ENCODE measurements around the gene BTBD6.

DNA sequence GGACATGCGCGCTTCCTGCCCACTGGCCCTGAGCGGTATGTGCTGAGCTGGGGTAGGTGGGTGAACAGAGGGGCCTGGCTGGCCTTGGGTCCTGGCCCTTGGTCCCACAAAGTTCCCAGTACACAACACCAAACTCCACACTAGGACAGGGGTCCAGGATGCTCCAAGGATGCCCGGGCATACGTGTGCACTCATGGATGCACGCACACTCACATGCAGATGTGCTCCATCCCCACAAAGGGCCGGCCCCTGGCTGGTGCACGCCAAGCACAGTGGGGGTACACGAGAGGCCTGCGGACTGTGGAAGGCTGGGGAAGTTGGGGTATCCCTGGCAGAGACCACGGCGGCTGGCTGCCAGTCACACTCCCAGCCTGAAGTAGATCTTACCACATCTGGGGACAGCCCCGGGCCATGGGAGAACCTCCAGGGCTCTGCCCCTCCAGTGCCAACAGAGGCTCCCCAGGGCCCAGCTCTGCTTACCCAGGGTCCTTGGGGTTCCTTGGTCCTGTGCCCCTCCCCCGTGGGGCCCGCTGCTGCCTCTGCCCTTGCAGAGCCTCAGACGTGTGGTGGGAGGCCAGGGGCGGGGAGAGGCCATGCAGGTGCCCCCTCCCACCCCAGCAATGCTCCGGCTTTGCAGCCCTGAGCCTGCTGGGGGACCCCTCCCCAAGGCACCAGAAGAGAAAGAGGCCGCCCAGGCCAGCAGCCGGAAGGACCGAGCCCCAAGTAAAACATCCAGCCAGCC is 43.2 kb upstream of the BTBD6 start:
- TF ChIP-seq CTCF (IDR thresholded peaks at IDR 0.05) (no peak), POLR2A (IDR thresholded peaks at IDR 0.05) (no peak), EP300 (IDR thresholded peaks at IDR 0.05) (no peak)

Measured in ovary (tissue), 3 donors.